ENCODE data around the gene PIEZO1.
"Not testable (repeated sequence)": the region's sequence is repeated elsewhere in the genome, so short reads cannot be mapped to it uniquely, and the experiment has no call there.

PIEZO1 gene

GRCh38 chr16:88785106-88785924 lies at the start of gene PIEZO1:
Gene PIEZO1 (minus strand): TSS chr16:88785220. CDS start chr16:88784964, 256 bp downstream.
- peak; percentile 49 for DNase-seq (ENCODE audit: low read depth, low spot score)

GRCh38 chr16:88834670-88835069 lies 49.6 kb upstream of the PIEZO1 start:
- no peak for DNase-seq (ENCODE audit: low read depth, low spot score)

- no peak for DNase-seq (ENCODE audit: low read depth, low spot score)
These were observed 48.1 kb upstream of the PIEZO1 start for GRCh38 chr16:88833086-88833485.

- DNase-seq (ENCODE audit: low read depth, low spot score) = no peak
These were observed 46.8 kb upstream of the PIEZO1 start for GRCh38 chr16:88831838-88832237.

- no peak for DNase-seq (ENCODE audit: low read depth, low spot score)
These were observed 45.8 kb upstream of the PIEZO1 start for GRCh38 chr16:88830783-88831182.

- DNase-seq (ENCODE audit: low read depth, low spot score) = no peak
These were observed 45.2 kb upstream of the PIEZO1 start for GRCh38 chr16:88830258-88830657.

GRCh38 chr16:88828711-88829110 lies 43.7 kb upstream of the PIEZO1 start:
- DNase-seq (ENCODE audit: low read depth, low spot score) = no peak

GRCh38 chr16:88827727-88828126 lies 42.7 kb upstream of the PIEZO1 start:
- DNase-seq (ENCODE audit: low read depth, low spot score) = no peak

GRCh38 chr16:88826070-88826840 lies 41.2 kb upstream of the PIEZO1 start:
- no peak for DNase-seq (ENCODE audit: low read depth, low spot score)

GRCh38 chr16:88825146-88825545 lies 40.1 kb upstream of the PIEZO1 start:
- DNase-seq (ENCODE audit: low read depth, low spot score) = no peak

GRCh38 chr16:88824256-88825077 lies 39.4 kb upstream of the PIEZO1 start:
- no peak for DNase-seq (ENCODE audit: low read depth, low spot score)

GRCh38 chr16:88823646-88824045 lies 38.6 kb upstream of the PIEZO1 start:
- not testable (repeated sequence) for DNase-seq (ENCODE audit: low read depth, low spot score)

GRCh38 chr16:88822281-88823040 lies 37.4 kb upstream of the PIEZO1 start:
- no peak for DNase-seq (ENCODE audit: low read depth, low spot score)

- DNase-seq (ENCODE audit: low read depth, low spot score) = no peak
These were observed 36.3 kb upstream of the PIEZO1 start for GRCh38 chr16:88821168-88821850.

GRCh38 chr16:88820385-88821025 lies 35.5 kb upstream of the PIEZO1 start:
- DNase-seq (ENCODE audit: low read depth, low spot score) = no peak

- no peak for DNase-seq (ENCODE audit: low read depth, low spot score)
These were observed 34.1 kb upstream of the PIEZO1 start for GRCh38 chr16:88819126-88819525.

- no peak for DNase-seq (ENCODE audit: low read depth, low spot score)
These were observed 33.5 kb upstream of the PIEZO1 start for GRCh38 chr16:88818575-88818874.

GRCh38 chr16:88817785-88818574 lies 33.0 kb upstream of the PIEZO1 start:
- no peak for DNase-seq (ENCODE audit: low read depth, low spot score)

- no peak for DNase-seq (ENCODE audit: low read depth, low spot score)
These were observed 31.9 kb upstream of the PIEZO1 start for GRCh38 chr16:88816736-88817535.

Data from activated naive CD8-positive, alpha-beta T cell treated with anti-CD3 and anti-CD28 coated beads, Interleukin-2, amount 50 U/mL, for 16 hours (primary cell).